Glutamatergic neuron (in vitro differentiated cells): Measurements from ENCODE around the gene TUBA1B. TPM values are rescaled to one million over a fixed set of nuclear protein-coding genes. Genes with fewer than 3 reads are reported as not detected.
A peak's percentile ranks its signal among the peaks of the same experiment; 100 is the strongest.

ENCODE experiments used
- DNase-seq: peaks from one replicate; pipeline ENCODE4 v3.0.0; 2022
- H3K27ac Mint-ChIP-seq: one replicate; pipeline ENCODE4 v1.8.0; 2020; ENCODE audit warnings: mild to moderate bottlenecking, mixed read lengths, inconsistent platforms; ENCODE audit not compliant: unreplicated experiment
- H3K27me3 Mint-ChIP-seq: one replicate; pipeline ENCODE4 v1.8.0; 2020; ENCODE audit warnings: mild to moderate bottlenecking, moderate library complexity, mixed read lengths, inconsistent platforms; ENCODE audit not compliant: unreplicated experiment
- H3K36me3 Mint-ChIP-seq: one replicate; pipeline ENCODE4 v1.8.0; 2020; ENCODE audit warnings: mild to moderate bottlenecking, mixed read lengths, inconsistent platforms; ENCODE audit not compliant: unreplicated experiment
- H3K4me1 Mint-ChIP-seq: one replicate; pipeline ENCODE4 v1.8.0; 2020; ENCODE audit warnings: mild to moderate bottlenecking, low read depth, mixed read lengths, inconsistent platforms; ENCODE audit not compliant: unreplicated experiment
- H3K4me3 Mint-ChIP-seq: one replicate; pipeline ENCODE4 v1.8.0; 2020; ENCODE audit warnings: mild to moderate bottlenecking, mixed read lengths, inconsistent platforms; ENCODE audit not compliant: unreplicated experiment
- H3K9me3 Mint-ChIP-seq: one replicate; pipeline ENCODE4 v1.8.0; 2020; ENCODE audit warnings: mild to moderate bottlenecking, moderate library complexity, mixed read lengths, inconsistent platforms; ENCODE audit not compliant: unreplicated experiment
- total RNA-seq: library from RNA; stranded (reverse); fragmentation: NEBNext Ultra II Directional; extraction: Animal tissue kit (Norgen Biotek cat#: 25700); gene quantifications from one replicate; pipeline ENCODE4 v1.2.1, GENCODE V29; 2021; ENCODE audit not compliant: unreplicated experiment
- TF ChIP-seq, protein P1 (sequence below): fragments of 200-600 bp; sonication (generic); IDR thresholded peaks from one replicate; pipeline ENCODE4 v1.5.0; 2021; ENCODE audit not compliant: partially characterized antibody, unreplicated experiment

TUBA1B gene
- total RNA-seq, 1 donor from 2014 or later: 924 TPM

DNA sequence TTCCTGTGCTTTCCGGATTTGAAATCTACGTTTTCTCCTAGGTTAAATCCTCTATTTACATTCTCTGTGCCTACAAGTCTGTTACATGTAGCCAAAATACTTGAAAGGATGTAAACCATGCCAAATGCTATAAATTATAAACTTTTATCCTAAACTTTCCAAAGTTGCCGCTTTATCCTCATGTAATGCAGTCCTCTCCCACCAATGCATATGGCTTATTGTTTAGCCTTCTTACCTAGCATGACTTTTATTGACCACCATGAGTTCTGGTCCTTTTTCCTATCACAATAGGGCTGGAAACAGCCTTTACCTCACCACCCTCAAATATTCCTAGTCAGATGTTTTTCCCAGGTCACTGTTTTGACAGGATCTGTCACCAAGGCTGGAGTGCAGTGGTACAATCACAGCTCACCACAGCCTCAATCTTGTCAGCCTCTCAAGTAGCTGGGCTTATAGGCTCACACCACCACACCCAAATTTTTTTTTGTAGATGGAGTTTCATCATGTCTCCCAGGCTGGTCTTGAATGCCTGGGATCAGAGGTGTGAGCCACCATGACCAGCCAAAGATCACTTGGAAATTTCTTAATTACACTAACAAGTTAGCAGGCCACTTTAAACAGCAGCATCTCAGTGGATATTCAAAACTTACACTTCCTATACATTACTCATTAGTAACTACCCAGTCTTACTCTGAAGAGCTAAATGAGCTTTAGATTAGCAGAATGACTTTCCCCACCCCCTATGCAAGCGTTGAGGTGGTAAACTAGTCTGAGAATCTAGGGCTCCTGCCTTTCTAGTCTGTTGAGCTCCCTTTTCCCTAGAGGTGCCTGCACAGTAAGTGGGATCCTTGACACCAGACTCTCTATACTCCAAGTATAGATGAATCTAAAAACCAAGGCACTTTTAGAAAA is 4.1 kb downstream of the TUBA1B start:
- TF ChIP-seq, protein P1, sequence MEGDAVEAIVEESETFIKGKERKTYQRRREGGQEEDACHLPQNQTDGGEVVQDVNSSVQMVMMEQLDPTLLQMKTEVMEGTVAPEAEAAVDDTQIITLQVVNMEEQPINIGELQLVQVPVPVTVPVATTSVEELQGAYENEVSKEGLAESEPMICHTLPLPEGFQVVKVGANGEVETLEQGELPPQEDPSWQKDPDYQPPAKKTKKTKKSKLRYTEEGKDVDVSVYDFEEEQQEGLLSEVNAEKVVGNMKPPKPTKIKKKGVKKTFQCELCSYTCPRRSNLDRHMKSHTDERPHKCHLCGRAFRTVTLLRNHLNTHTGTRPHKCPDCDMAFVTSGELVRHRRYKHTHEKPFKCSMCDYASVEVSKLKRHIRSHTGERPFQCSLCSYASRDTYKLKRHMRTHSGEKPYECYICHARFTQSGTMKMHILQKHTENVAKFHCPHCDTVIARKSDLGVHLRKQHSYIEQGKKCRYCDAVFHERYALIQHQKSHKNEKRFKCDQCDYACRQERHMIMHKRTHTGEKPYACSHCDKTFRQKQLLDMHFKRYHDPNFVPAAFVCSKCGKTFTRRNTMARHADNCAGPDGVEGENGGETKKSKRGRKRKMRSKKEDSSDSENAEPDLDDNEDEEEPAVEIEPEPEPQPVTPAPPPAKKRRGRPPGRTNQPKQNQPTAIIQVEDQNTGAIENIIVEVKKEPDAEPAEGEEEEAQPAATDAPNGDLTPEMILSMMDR: no peak
- peak overlapping the region; percentile 38 for H3K27ac Mint-ChIP-seq
- DNase-seq: no peak
- H3K9me3 Mint-ChIP-seq: peaks cover 17% of the 10 kb centered on the region
- H3K4me1 Mint-ChIP-seq: peaks cover 12% of the 10 kb centered on the region
- peaks cover 8% of the 10 kb centered on the region for H3K27me3 Mint-ChIP-seq
- H3K36me3 Mint-ChIP-seq: peaks cover 10% of the 10 kb centered on the region
- H3K4me3 Mint-ChIP-seq: peak overlapping the region; percentile 62

DNA sequence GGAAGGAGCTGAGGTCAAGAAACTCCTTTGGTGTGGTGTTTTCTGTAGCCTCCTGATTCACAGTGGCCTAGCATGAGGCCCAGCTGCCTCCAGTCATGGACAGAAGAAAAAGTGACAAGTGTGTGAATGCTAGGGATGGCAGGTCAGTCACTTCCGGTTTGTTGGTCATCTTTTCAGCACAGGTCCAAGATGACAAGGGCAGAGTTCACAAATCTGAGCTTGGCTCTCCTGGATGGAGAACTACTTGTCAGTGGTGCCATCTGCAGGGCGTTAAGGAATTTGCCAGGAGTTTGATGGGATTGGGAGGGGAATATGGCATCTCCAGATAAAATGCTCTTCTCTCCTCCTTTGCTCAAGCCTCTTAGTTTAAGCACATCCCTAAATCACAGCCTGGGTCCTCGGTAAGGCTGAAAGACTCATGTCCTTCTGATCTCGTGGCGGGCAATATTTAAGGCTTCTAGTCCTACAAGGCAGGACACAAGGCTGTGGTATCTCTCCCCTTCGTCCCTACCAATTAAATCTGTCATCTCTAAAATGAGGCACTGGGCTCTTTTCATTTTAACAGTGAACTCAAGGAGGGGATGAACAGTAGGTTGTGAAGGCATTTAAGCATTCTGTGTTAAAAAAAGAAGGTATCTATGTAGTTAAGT is 10.0 kb downstream of the TUBA1B start:
- Mint-ChIP-seq H3K27me3 (peaks cover 2% of the 10 kb centered on the region), H3K36me3 (no peaks in the 10 kb centered on the region)

DNA sequence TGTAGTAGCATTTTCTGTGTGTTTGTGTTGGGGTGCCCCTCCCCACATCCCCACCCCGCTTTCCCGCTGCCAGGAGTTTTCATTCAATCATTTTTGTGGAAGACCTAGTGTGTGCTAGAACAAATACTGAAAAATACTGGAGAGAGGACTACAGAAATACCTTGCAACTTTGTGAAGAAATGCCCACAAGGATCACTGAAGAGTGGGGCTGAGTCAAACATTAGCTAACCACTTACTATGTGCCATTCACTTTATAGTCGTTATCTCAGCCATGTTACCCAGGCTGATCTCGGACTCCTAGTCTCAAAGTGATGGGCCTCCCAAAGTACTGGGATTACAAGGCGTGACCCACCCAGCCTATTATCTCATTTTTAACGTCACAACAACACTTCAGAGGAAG is 20.0 kb downstream of the TUBA1B start:
- peak overlapping the region; percentile 99 for H3K27ac Mint-ChIP-seq
- peaks cover 7% of the 10 kb centered on the region for H3K27me3 Mint-ChIP-seq
- peaks cover 12% of the 10 kb centered on the region for H3K9me3 Mint-ChIP-seq
- peaks cover 9% of the 10 kb centered on the region for H3K4me1 Mint-ChIP-seq
- TF ChIP-seq, protein P1: no peak
- DNase-seq: no peak
- no peaks in the 10 kb centered on the region for H3K36me3 Mint-ChIP-seq
- H3K4me3 Mint-ChIP-seq: peak overlapping the region; percentile 98

More for the DNA sequence above, 10.0 kb downstream of the TUBA1B start:
- Mint-ChIP-seq H3K4me1 (no peaks in the 10 kb centered on the region), H3K9me3 (no peaks in the 10 kb centered on the region), H3K4me3 (no peak overlapping the region), H3K27ac (peak overlapping the region; percentile 12)
- TF ChIP-seq, protein P1: peak; percentile 19
- DNase-seq: peak; percentile 39

- DNase-seq: peak; percentile 92
- peaks cover 12% of the 10 kb centered on the region for H3K9me3 Mint-ChIP-seq
- H3K4me3 Mint-ChIP-seq: peak within 1 kb of the TSS; percentile 98
Observed at GRCh38 chr12:49110464-49111155, 20.6 kb downstream of the TUBA1B start, which contains the start of gene LMBR1L. TSS of gene LMBR1L (minus strand) at chr12:49110847. CDS start at chr12:49110555, 292 bp downstream.

More at GRCh38 chr12:49110464-49111155, 20.6 kb downstream of the TUBA1B start, which contains the start of gene LMBR1L:
- TF ChIP-seq, protein P1: peak; percentile 55
- Mint-ChIP-seq H3K36me3 (no peaks in the 10 kb centered on the region), H3K4me1 (peaks cover 9% of the 10 kb centered on the region), H3K27me3 (peaks cover 7% of the 10 kb centered on the region), H3K27ac (peak within 1 kb of the TSS; percentile 99)
